Measurements from ENCODE around the gene TSPAN33.

The TSPAN33 gene

DNA sequence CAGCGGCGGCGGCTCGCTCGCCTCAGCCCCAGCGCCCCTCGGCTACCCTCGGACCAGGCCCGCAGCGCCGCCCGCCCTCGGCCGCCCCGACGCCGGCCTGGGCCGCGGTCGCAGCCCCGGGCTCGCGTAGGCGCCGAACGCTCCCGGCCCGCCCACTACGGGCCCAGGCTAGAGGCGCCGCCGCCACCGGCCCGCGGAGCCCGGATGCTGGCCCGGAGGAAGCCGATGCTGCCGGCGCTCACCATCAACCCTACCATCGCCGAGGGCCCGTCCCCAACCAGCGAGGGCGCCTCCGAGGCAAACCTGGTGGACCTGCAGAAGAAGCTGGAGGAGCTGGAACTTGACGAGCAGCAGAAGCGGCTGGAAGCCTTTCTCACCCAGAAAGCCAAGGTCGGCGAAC, 18.2 kb upstream of the TSPAN33 start:
- no peak overlapping the region for H3K27ac ChIP-seq (ENCODE audit: low read length, poor library complexity, severe bottlenecking)
- H2BK120ac ChIP-seq (ENCODE audit: low read depth, low read length), result no peak overlapping the region
- H3K9ac ChIP-seq (ENCODE audit: low read length), result no peak overlapping the region
- no peak overlapping the region for H2AK5ac ChIP-seq (ENCODE audit: low read length, severe bottlenecking)
- 62% methylated on average over 50 of the region's 50 CpGs for WGBS
- no peak for DNase-seq
- no peak overlapping the region for H3K4ac ChIP-seq (ENCODE audit: low read depth in 1 of 2, low read length in 2 of 2)
- no peak overlapping the region for H4K8ac ChIP-seq (ENCODE audit: low read length)
- H3K4me1 ChIP-seq (ENCODE audit: control insufficient read depth, insufficient read depth, low read depth, low read length), result peaks cover 14% of the 10 kb centered on the region
- H3K27me3 ChIP-seq (ENCODE audit: control insufficient read depth in 1 of 2, insufficient read depth in 1 of 2, low read length in 2 of 2), result peaks cover 0 to 28% of the 10 kb centered on the region in 2 experiments
- H2BK12ac ChIP-seq (ENCODE audit: low read length in 2 of 2), result no peak overlapping the region
- no peaks in the 10 kb centered on the region for H3K79me1 ChIP-seq (replicated peaks; ENCODE audit: low read length, poor library complexity, severe bottlenecking)
- H2BK5ac ChIP-seq (ENCODE audit: low read depth, low read length, poor library complexity, severe bottlenecking), result no peak overlapping the region
- H4K91ac ChIP-seq (ENCODE audit: low read length), result no peak overlapping the region
- no peak overlapping the region for H2AFZ ChIP-seq (ENCODE audit: low read depth, low read length)
- no peak overlapping the region for H3K4me2 ChIP-seq (ENCODE audit: low read length, poor library complexity, severe bottlenecking)
- no peaks in the 10 kb centered on the region for H3K9me3 ChIP-seq (ENCODE audit: control insufficient read depth, low read length)
- no peak overlapping the region for H2BK15ac ChIP-seq (ENCODE audit: low read depth, poor library complexity, severe bottlenecking)
- no peaks in the 10 kb centered on the region for H3K36me3 ChIP-seq (ENCODE audit: control insufficient read depth in 1 of 2, insufficient read depth in 2 of 2, low read depth in 1 of 2, low read length in 2 of 2)
- no peak overlapping the region for H3K23ac ChIP-seq (ENCODE audit: low read length in 2 of 2)
- no peak overlapping the region for H3K4me3 ChIP-seq (ENCODE audit: insufficient read depth in 1 of 2, low read depth in 1 of 2, low read length in 2 of 2)
- H3K14ac ChIP-seq (ENCODE audit: low read length in 2 of 2), result no peak overlapping the region
- H3K18ac ChIP-seq (ENCODE audit: low read depth in 1 of 2, low read length in 2 of 2), result no peak overlapping the region

DNA sequence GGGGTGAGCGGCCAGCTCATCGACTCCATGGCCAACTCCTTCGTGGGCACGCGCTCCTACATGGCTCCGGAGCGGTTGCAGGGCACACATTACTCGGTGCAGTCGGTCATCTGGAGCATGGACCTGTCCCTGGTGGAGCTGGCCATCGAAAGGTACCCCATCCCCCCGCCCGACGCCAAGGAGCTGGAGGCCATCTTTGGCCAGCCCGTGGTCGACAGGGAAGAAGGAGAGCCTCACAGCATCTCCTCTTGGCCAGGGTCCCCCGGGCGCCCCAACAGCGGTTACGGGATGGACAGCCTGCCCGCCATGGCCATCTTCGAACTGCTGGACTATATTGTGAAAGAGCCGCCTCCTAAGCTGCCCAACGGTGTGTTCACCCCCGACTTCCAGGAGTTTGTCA, 17.4 kb upstream of the TSPAN33 start:
- DNase-seq, result no peak
- Histone ChIP-seq H3K36me3 (ENCODE audit: control insufficient read depth in 1 of 2, insufficient read depth in 2 of 2, low read depth in 1 of 2, low read length in 2 of 2) (no peaks in the 10 kb centered on the region), H2BK120ac (ENCODE audit: low read depth, low read length) (no peak overlapping the region), H3K9ac (ENCODE audit: low read length) (no peak overlapping the region), H4K8ac (ENCODE audit: low read length) (no peak overlapping the region), H3K4me3 (ENCODE audit: insufficient read depth in 1 of 2, low read depth in 1 of 2, low read length in 2 of 2) (no peak overlapping the region), H3K27me3 (ENCODE audit: control insufficient read depth in 1 of 2, insufficient read depth in 1 of 2, low read length in 2 of 2) (peaks cover 0 to 28% of the 10 kb centered on the region in 2 experiments), H3K4ac (ENCODE audit: low read depth in 1 of 2, low read length in 2 of 2) (no peak overlapping the region), H3K23ac (ENCODE audit: low read length in 2 of 2) (no peak overlapping the region), H3K9me3 (ENCODE audit: control insufficient read depth, low read length) (no peaks in the 10 kb centered on the region), H2BK15ac (ENCODE audit: low read depth, poor library complexity, severe bottlenecking) (no peak overlapping the region), H3K79me1 (replicated peaks; ENCODE audit: low read length, poor library complexity, severe bottlenecking) (no peaks in the 10 kb centered on the region), H2BK12ac (ENCODE audit: low read length in 2 of 2) (no peak overlapping the region), H2AFZ (ENCODE audit: low read depth, low read length) (no peak overlapping the region), H2AK5ac (ENCODE audit: low read length, severe bottlenecking) (no peak overlapping the region), H2BK5ac (ENCODE audit: low read depth, low read length, poor library complexity, severe bottlenecking) (no peak overlapping the region), H4K91ac (ENCODE audit: low read length) (no peak overlapping the region), H3K4me2 (ENCODE audit: low read length, poor library complexity, severe bottlenecking) (no peak overlapping the region), H3K27ac (ENCODE audit: low read length, poor library complexity, severe bottlenecking) (no peak overlapping the region), H3K4me1 (ENCODE audit: control insufficient read depth, insufficient read depth, low read depth, low read length) (peaks cover 12% of the 10 kb centered on the region), H3K14ac (ENCODE audit: low read length in 2 of 2) (no peak overlapping the region), H3K18ac (ENCODE audit: low read depth in 1 of 2, low read length in 2 of 2) (no peak overlapping the region)
- WGBS, result 94% methylated on average over 24 of the region's 24 CpGs

DNA sequence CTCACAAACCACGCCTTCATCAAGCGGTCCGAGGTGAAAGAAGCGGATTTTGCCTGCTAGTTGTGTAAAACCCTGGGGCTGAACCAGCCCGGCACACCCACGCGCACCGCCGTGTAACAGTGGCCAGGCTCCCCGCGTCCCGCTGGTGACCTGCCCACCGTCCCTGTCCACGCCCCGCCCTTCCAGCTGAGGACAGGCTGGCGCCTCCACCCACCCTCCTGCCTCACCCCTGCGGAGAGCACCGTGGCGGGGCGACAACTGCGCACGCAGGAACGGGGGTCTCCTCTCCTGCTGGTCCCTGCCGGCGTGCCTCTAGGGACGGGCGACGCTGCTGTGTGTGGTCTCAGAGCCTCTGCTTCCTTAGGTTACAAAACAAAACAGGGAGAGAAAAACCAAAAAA, 16.9 kb upstream of the TSPAN33 start:
- DNase-seq, result no peak
- Histone ChIP-seq H2BK12ac (ENCODE audit: low read length in 2 of 2) (no peak overlapping the region), H3K27ac (ENCODE audit: low read length, poor library complexity, severe bottlenecking) (no peak overlapping the region), H2BK120ac (ENCODE audit: low read depth, low read length) (no peak overlapping the region), H3K23ac (ENCODE audit: low read length in 2 of 2) (peak overlapping the region in 1 of 2 experiments; percentile 51), H3K79me1 (replicated peaks; ENCODE audit: low read length, poor library complexity, severe bottlenecking) (no peaks in the 10 kb centered on the region), H3K4me3 (ENCODE audit: insufficient read depth in 1 of 2, low read depth in 1 of 2, low read length in 2 of 2) (no peak overlapping the region), H3K18ac (ENCODE audit: low read depth in 1 of 2, low read length in 2 of 2) (no peak overlapping the region), H3K27me3 (ENCODE audit: control insufficient read depth in 1 of 2, insufficient read depth in 1 of 2, low read length in 2 of 2) (peaks cover 0 to 32% of the 10 kb centered on the region in 2 experiments), H4K8ac (ENCODE audit: low read length) (no peak overlapping the region), H4K91ac (ENCODE audit: low read length) (no peak overlapping the region), H3K36me3 (ENCODE audit: control insufficient read depth in 1 of 2, insufficient read depth in 2 of 2, low read depth in 1 of 2, low read length in 2 of 2) (no peaks in the 10 kb centered on the region), H3K4ac (ENCODE audit: low read depth in 1 of 2, low read length in 2 of 2) (no peak overlapping the region), H3K14ac (ENCODE audit: low read length in 2 of 2) (no peak overlapping the region), H3K4me2 (ENCODE audit: low read length, poor library complexity, severe bottlenecking) (no peak overlapping the region), H3K4me1 (ENCODE audit: control insufficient read depth, insufficient read depth, low read depth, low read length) (peaks cover 10% of the 10 kb centered on the region), H2AFZ (ENCODE audit: low read depth, low read length) (no peak overlapping the region), H3K9me3 (ENCODE audit: control insufficient read depth, low read length) (no peaks in the 10 kb centered on the region), H2AK5ac (ENCODE audit: low read length, severe bottlenecking) (no peak overlapping the region), H2BK15ac (ENCODE audit: low read depth, poor library complexity, severe bottlenecking) (no peak overlapping the region), H2BK5ac (ENCODE audit: low read depth, low read length, poor library complexity, severe bottlenecking) (no peak overlapping the region), H3K9ac (ENCODE audit: low read length) (no peak overlapping the region)
- 97% methylated on average over 23 of the region's 28 CpGs for WGBS

DNA sequence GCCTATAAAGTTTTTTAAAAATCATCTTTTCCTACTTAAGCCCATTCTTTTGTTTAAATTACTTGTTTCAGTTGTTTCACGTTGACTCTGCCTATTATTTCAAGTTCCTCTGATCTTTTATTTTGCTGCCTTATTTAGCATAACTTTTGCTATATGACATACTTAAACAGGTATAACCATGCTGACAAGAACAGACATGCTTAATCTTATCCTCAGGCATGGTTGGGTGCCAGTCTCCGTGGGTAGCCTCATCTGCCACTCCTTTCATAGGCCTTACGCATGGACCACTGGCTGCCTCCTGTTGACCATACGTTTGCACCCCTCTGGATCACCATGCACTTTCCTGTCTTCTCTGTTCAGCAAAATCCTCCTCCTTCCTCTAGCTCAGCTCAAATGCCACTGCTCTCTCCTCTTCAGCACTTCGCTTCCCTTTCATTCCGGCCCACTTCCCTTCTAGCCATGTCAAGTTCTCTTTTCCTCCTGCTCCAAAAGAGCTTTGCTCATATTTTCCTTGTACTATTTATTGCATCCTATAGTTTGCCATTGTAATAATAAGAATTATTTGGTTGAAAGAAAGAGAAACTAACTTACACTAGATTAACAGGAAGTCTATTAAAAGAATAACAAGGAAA, 10.0 kb upstream of the TSPAN33 start:
- Histone ChIP-seq H4K91ac (ENCODE audit: low read length) (no peak overlapping the region), H3K23ac (ENCODE audit: low read length in 2 of 2) (no peak overlapping the region), H3K4me2 (ENCODE audit: low read length, poor library complexity, severe bottlenecking) (no peak overlapping the region), H2AK5ac (ENCODE audit: low read length, severe bottlenecking) (no peak overlapping the region), H3K4ac (ENCODE audit: low read depth in 1 of 2, low read length in 2 of 2) (no peak overlapping the region), H2BK5ac (ENCODE audit: low read depth, low read length, poor library complexity, severe bottlenecking) (no peak overlapping the region), H3K14ac (ENCODE audit: low read length in 2 of 2) (no peak overlapping the region), H3K27ac (ENCODE audit: low read length, poor library complexity, severe bottlenecking) (no peak overlapping the region), H3K27me3 (ENCODE audit: control insufficient read depth in 1 of 2, insufficient read depth in 1 of 2, low read length in 2 of 2) (peaks cover 0 to 34% of the 10 kb centered on the region in 2 experiments), H2BK120ac (ENCODE audit: low read depth, low read length) (no peak overlapping the region), H2BK12ac (ENCODE audit: low read length in 2 of 2) (no peak overlapping the region), H3K4me1 (ENCODE audit: control insufficient read depth, insufficient read depth, low read depth, low read length) (peaks cover 2% of the 10 kb centered on the region), H3K36me3 (ENCODE audit: control insufficient read depth in 1 of 2, insufficient read depth in 2 of 2, low read depth in 1 of 2, low read length in 2 of 2) (no peaks in the 10 kb centered on the region), H4K8ac (ENCODE audit: low read length) (no peak overlapping the region), H2BK15ac (ENCODE audit: low read depth, poor library complexity, severe bottlenecking) (no peak overlapping the region), H3K18ac (ENCODE audit: low read depth in 1 of 2, low read length in 2 of 2) (no peak overlapping the region), H3K4me3 (ENCODE audit: insufficient read depth in 1 of 2, low read depth in 1 of 2, low read length in 2 of 2) (no peak overlapping the region), H2AFZ (ENCODE audit: low read depth, low read length) (no peak overlapping the region), H3K9me3 (ENCODE audit: control insufficient read depth, low read length) (no peaks in the 10 kb centered on the region), H3K79me1 (replicated peaks; ENCODE audit: low read length, poor library complexity, severe bottlenecking) (no peaks in the 10 kb centered on the region), H3K9ac (ENCODE audit: low read length) (no peak overlapping the region)
- 82% methylated on average over 5 of the region's 6 CpGs for whole genome bisulfite sequencing
- no peak for DNase-seq

All from mesenchymal stem cell (in vitro differentiated cells and primary cell).